Lower leg skin (tissue), 3 donors: ENCODE measurements around the gene SLC35F5.

Experiments used
- POLR2A ChIP-seq, 2 donors: fragments of 450-650 bp; IDR thresholded peaks; one replicate each; pipeline ENCODE4 v1.6.1; 2016 to 2017; ENCODE audit warnings: antibody characterized with exemption in 2 of 2, mild to moderate bottlenecking in 1 of 2, moderate library complexity in 1 of 2
- TF ChIP-seq, protein P1 (sequence below), 3 donors: fragments of 450-650 bp; IDR thresholded peaks; one replicate each; pipeline ENCODE4 v1.5.1; 2016; ENCODE audit warnings: antibody characterized with exemption in 3 of 3, mild to moderate bottlenecking in 3 of 3, moderate library complexity in 2 of 3

DNA sequence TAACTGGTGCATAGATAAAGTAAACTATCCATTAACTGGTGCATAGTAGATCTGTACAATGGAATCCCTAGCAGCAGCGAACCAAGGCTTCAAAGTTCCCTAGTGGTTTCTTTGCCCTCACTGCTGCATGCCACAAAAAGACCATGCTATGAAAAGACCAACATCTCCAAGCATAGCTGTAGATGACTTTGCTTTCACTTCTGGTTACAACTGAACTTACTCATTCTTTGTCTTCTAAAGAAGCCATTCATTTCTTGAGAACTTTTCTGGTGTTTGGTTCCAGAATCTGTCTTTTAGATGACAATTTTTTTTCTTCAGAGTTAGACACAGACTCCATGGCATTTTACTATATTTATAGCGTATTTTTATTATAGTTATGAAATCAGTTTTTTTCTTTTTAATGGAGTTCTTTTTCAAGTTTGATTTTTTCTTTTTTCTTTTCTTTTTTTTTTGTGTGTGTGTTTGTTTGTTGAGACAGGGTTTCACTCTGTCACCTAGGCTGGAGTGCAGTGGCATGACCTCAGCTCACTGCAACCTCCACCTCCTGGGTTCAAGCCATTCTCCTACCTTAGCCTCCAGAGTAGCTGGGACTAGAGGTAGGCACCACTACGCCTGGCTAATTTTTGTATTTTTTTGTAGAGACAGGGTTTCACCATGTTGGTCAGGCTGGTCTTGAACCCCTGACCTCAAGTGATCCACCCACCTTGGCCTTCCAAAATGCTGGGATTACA lies 63.6 kb downstream of the SLC35F5 start:
- TF ChIP-seq, protein P1, sequence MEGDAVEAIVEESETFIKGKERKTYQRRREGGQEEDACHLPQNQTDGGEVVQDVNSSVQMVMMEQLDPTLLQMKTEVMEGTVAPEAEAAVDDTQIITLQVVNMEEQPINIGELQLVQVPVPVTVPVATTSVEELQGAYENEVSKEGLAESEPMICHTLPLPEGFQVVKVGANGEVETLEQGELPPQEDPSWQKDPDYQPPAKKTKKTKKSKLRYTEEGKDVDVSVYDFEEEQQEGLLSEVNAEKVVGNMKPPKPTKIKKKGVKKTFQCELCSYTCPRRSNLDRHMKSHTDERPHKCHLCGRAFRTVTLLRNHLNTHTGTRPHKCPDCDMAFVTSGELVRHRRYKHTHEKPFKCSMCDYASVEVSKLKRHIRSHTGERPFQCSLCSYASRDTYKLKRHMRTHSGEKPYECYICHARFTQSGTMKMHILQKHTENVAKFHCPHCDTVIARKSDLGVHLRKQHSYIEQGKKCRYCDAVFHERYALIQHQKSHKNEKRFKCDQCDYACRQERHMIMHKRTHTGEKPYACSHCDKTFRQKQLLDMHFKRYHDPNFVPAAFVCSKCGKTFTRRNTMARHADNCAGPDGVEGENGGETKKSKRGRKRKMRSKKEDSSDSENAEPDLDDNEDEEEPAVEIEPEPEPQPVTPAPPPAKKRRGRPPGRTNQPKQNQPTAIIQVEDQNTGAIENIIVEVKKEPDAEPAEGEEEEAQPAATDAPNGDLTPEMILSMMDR (IDR thresholded peaks at IDR 0.05): no peak
- TF ChIP-seq POLR2A (IDR thresholded peaks at IDR 0.05): no peak
